OCI-LY7 (cell line): ENCODE data around the gene DOCK4.

Source experiments
- EZH2phosphoT487 ChIP-seq: fragments of 200-600 bp; sonication (generic); IDR thresholded peaks from 2 replicates; pipeline ENCODE4 v1.6.1; 2018; ENCODE audit warnings: low read depth, borderline replicate concordance, mild to moderate bottlenecking, mixed run types, antibody characterized with exemption, low read length, moderate library complexity, mixed read lengths
- TF ChIP-seq, protein P1 (sequence below): fragments of 200-600 bp; sonication (generic); conservative IDR thresholded peaks from 2 replicates; pipeline ENCODE4 v1.5.1; 2014; ENCODE audit warnings: mild to moderate bottlenecking, antibody characterized with exemption, low read length, moderate library complexity, mixed read lengths

DNA sequence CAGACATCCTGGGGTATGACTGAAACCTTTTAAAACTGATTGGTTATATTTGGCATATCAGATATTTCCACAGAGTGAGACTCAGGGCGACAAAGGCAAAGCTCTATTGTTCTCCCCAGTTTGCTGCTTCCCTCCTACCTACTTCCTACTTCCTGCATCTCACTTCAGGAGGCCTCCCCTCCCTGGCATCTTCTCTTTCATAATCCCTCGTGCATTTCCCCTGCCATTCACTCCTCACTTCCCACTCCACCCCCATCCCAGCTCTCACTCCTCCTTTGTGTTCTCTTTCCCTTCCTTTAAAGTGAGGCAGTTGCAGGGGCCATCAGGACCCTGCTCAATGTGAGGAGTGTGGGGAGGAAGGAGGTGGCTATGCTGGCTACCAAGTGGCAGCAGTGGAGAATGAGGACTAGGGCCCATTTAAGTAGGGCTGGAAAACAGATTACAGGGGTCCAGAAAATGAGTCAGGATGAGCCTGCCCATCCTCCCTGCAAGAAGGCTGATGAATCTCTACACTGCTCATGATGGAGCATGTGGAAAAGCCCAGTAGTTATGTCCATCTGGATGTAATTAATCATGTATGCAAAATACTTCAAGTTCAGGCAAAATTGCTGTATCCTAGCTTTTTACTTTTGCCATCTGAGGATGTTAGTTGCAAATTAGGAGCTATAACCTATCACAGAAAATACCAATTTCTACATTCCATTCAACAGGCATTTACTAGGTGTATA, 332.1 kb downstream of the DOCK4 start:
- TF ChIP-seq, protein P1, sequence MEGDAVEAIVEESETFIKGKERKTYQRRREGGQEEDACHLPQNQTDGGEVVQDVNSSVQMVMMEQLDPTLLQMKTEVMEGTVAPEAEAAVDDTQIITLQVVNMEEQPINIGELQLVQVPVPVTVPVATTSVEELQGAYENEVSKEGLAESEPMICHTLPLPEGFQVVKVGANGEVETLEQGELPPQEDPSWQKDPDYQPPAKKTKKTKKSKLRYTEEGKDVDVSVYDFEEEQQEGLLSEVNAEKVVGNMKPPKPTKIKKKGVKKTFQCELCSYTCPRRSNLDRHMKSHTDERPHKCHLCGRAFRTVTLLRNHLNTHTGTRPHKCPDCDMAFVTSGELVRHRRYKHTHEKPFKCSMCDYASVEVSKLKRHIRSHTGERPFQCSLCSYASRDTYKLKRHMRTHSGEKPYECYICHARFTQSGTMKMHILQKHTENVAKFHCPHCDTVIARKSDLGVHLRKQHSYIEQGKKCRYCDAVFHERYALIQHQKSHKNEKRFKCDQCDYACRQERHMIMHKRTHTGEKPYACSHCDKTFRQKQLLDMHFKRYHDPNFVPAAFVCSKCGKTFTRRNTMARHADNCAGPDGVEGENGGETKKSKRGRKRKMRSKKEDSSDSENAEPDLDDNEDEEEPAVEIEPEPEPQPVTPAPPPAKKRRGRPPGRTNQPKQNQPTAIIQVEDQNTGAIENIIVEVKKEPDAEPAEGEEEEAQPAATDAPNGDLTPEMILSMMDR, result no peak
- no peak for TF ChIP-seq EZH2phosphoT487
